Endothelial cell of umbilical vein (primary cell): Measurements from ENCODE around the gene ZNF407. TPM values are rescaled to one million over a fixed set of nuclear protein-coding genes. Genes with fewer than 3 reads are reported as not detected.

Source experiments
- BruUV-seq: library from RNA; stranded (reverse); fragments of 400-500 nt; replicated peaks from 2 replicates; lab custom pipeline; 2021; lab: Mats Ljungman, UMichigan
- CTCF ChIA-PET: fragments of 300-600, 350-600 bp; sonication (Branson Sonifier 250); formaldehyde crosslinking; loops from one replicate; lab custom pipeline; 2021; ENCODE audit warnings: antibody characterized with exemption, inconsistent platforms; lab: Charles Lee
- POLR2A ChIA-PET: fragments of 300-600, 350-600 bp; sonication (Branson Sonifier 250); formaldehyde crosslinking; loops from one replicate; lab custom pipeline; 2021; ENCODE audit warnings: antibody characterized with exemption, inconsistent platforms; lab: Charles Lee
- DNase-seq: peaks from one replicate; pipeline ENCODE4 v3.0.0-alpha.2; 2011; ENCODE audit warnings: low read depth, low spot score
- FAIRE-seq: peaks from 2 replicates; lab custom pipeline; 2011; peaks lifted over from hg19 to GRCh38; lab: Jason Lieb, UNC
- H2AFZ ChIP-seq: 2 replicates; pipeline ENCODE4 v1.6.0; 2012; ENCODE audit warnings: low read depth, low read length, control low read depth, inconsistent platforms
- H3K27ac ChIP-seq: 2 replicates; pipeline ENCODE4 v1.5.1; 2011; ENCODE audit warnings: low read depth, mild to moderate bottlenecking, control low read depth, low read length, moderate library complexity; ENCODE audit not compliant: insufficient read depth
- H3K27me3 ChIP-seq, 2 experiments: 2 replicates each; pipeline versions ENCODE4 v1.6.0 to v1.6.1; 2011; ENCODE audit warnings: low read length in 2 of 2, mixed read lengths in 1 of 2; ENCODE audit not compliant: control insufficient read depth in 2 of 2, insufficient read depth in 2 of 2
- H3K36me3 ChIP-seq, 2 experiments: 2 replicates in 1 of 2; 3 replicates in 1 of 2; pipeline ENCODE4 v1.5.1; 2011; ENCODE audit warnings: low read length in 2 of 2, mild to moderate bottlenecking in 1 of 2, moderate library complexity in 1 of 2; ENCODE audit not compliant: control insufficient read depth in 2 of 2, insufficient read depth in 2 of 2; ENCODE audit errors: extremely low read depth in 1 of 2
- H3K4me1 ChIP-seq: 3 replicates; pipeline ENCODE4 v1.5.1; 2011; ENCODE audit warnings: mild to moderate bottlenecking, low read length; ENCODE audit not compliant: control insufficient read depth, insufficient read depth; ENCODE audit errors: extremely low read depth
- H3K4me2 ChIP-seq: 2 replicates; pipeline ENCODE4 v1.6.1; 2011; ENCODE audit warnings: low read length, control low read depth, mixed read lengths; ENCODE audit not compliant: insufficient read depth
- H3K4me3 ChIP-seq, 3 experiments: fragments of 200-600 bp in 1 of 3; sonication (generic), shearing (Covaris generic) in 1 of 3; replicated peaks in 1 of 3; 2 replicates each; pipeline ENCODE4 v1.5.1; 2011 to 2016; ENCODE audit warnings: control low read depth in 3 of 3, low read length in 3 of 3, mild to moderate bottlenecking in 2 of 3, inconsistent platforms in 1 of 3, low read depth in 1 of 3, moderate library complexity in 1 of 3; ENCODE audit not compliant: insufficient read depth in 1 of 3
- H3K79me2 ChIP-seq: 2 replicates; pipeline ENCODE4 v1.6.0; 2012; ENCODE audit warnings: low read length, inconsistent platforms; ENCODE audit not compliant: control insufficient read depth, insufficient read depth
- H3K9ac ChIP-seq: replicated peaks from 2 replicates; pipeline ENCODE3; 2011; ENCODE audit warnings: low read length, control low read depth; ENCODE audit not compliant: insufficient read depth; ENCODE audit errors: extremely low read depth
- H3K9me1 ChIP-seq: replicated peaks from 3 replicates; pipeline ENCODE4 v1.6.0; 2011; ENCODE audit warnings: mild to moderate bottlenecking, low read length; ENCODE audit not compliant: control insufficient read depth, insufficient read depth; ENCODE audit errors: extremely low read depth
- H3K9me3 ChIP-seq: replicated peaks from 2 replicates; pipeline ENCODE4 v1.5.1; 2012; ENCODE audit warnings: low read length, inconsistent platforms; ENCODE audit not compliant: control insufficient read depth, insufficient read depth
- H4K20me1 ChIP-seq: replicated peaks from 2 replicates; pipeline ENCODE3; 2011; ENCODE audit warnings: mild to moderate bottlenecking, low read length; ENCODE audit not compliant: control insufficient read depth, insufficient read depth; ENCODE audit errors: extremely low read depth
- CTCF ChIP-seq, 2 donors: IDR thresholded peaks; 1 replicate in 1 of 2; 2 replicates in 1 of 2; pipeline ENCODE4 v1.5.1; 2011; ENCODE audit warnings: low read length in 2 of 2, mild to moderate bottlenecking in 2 of 2, moderate library complexity in 2 of 2, control low read depth in 1 of 2, inconsistent platforms in 1 of 2, low read depth in 1 of 2; ENCODE audit not compliant: insufficient read depth in 1 of 2; ENCODE audit errors: extremely low read depth in 1 of 2
- GATA2 ChIP-seq: IDR thresholded peaks from 2 replicates; pipeline ENCODE4 v1.7.0; 2011; ENCODE audit warnings: low read depth, mild to moderate bottlenecking, moderate library complexity, mixed read lengths, low read length; ENCODE audit not compliant: insufficient read length, insufficient read depth
- MYC ChIP-seq: IDR thresholded peaks from one replicate; pipeline ENCODE4 v1.6.1; 2011; ENCODE audit warnings: mild to moderate bottlenecking, low read depth, low read length
- POLR2A ChIP-seq: IDR thresholded peaks from 2 replicates; pipeline ENCODE4 v1.6.1; 2012; ENCODE audit warnings: low read depth, mild to moderate bottlenecking, control low read depth, low read length
- dilution Hi-C: fragments of 300-500 bp; cut with MboI; formaldehyde crosslinking; loops from one replicate; pipeline ENCODE4 v1.15.0; 2019; ENCODE audit warnings: low sequenced_read_pairs; ENCODE audit not compliant: extremely low pct_ligation_motif_present
- intact Hi-C: fragments of 100-400 bp; cut with micrococcal nuclease; formaldehyde crosslinking; loops from one replicate; pipeline ENCODE4 v1.10.0; 2022
- polyA plus RNA-seq, 4 experiments: library from polyadenylated mRNA; depleted of rRNA in 3 of 4; stranded (reverse) in 3 of 4; unstranded in 1 of 4; fragments of >200 nt; gene quantifications; 2 replicates each; pipeline versions ENCODE4 v1.2.1 to v1.2.3, GENCODE V29; 2011 to 2012; ENCODE audit warnings: missing spikeins in 1 of 4
- total RNA-seq: library from RNA; stranded (reverse); gene quantifications from 2 replicates; pipeline ENCODE4 v1.2.3, GENCODE V29; 2021

ZNF407 gene
- total and polyA plus RNA-seq, 2 donors (not counting 3 experiments of a cell fraction or from before 2014, with no cell fraction given): 3.8 to 20.1 TPM

GRCh38 chr18:75081486-75081885 lies 483.8 kb downstream of the ZNF407 start:
- intact Hi-C loops (no loop called here), dilution Hi-C loops (no loop called here)
- DNase-seq: no peak
- TF ChIP-seq MYC (no peak), CTCF (IDR thresholded peaks at IDR 0.05; ENCODE audit: extremely low read depth in 1 of 2, insufficient read depth in 1 of 2, low read depth in 1 of 2, low read length in 2 of 2) (no peak), GATA2 (no peak), POLR2A (no peak)
- Histone ChIP-seq H3K9me3 (peaks cover 3% of the 10 kb centered on the region), H4K20me1 (no peaks in the 10 kb centered on the region), H3K27ac (no peak overlapping the region), H3K9me1 (no peaks in the 10 kb centered on the region), H3K36me3 (no peaks in the 10 kb centered on the region), H3K27me3 (no peaks in the 10 kb centered on the region), H3K4me2 (no peak overlapping the region), H3K9ac (no peak overlapping the region), H3K4me1 (no peaks in the 10 kb centered on the region), H3K79me2 (no peaks in the 10 kb centered on the region), H2AFZ (no peak overlapping the region), H3K4me3 (no peak overlapping the region)
- BruUV-seq: no TSS peak
- ChIA-PET CTCF (no interaction called here), POLR2A (no interaction called here)
- FAIRE-seq: no peak

- Histone ChIP-seq H3K4me1 (no peaks in the 10 kb centered on the region), H2AFZ (no peak overlapping the region), H3K27me3 (no peaks in the 10 kb centered on the region), H3K36me3 (no peaks in the 10 kb centered on the region), H3K9me1 (no peaks in the 10 kb centered on the region), H3K27ac (no peak overlapping the region), H3K9me3 (peaks cover 1% of the 10 kb centered on the region), H3K4me3 (no peak overlapping the region), H4K20me1 (no peaks in the 10 kb centered on the region), H3K79me2 (no peaks in the 10 kb centered on the region), H3K9ac (no peak overlapping the region), H3K4me2 (no peak overlapping the region)
- no TSS peak for BruUV-seq
- no peak for DNase-seq
- dilution Hi-C loops: no loop called here
- intact Hi-C loops: no loop called here
- TF ChIP-seq POLR2A (no peak), MYC (no peak)
- FAIRE-seq: no peak
- ChIA-PET POLR2A (no interaction called here), CTCF (no interaction called here)
These were observed 485.5 kb downstream of the ZNF407 start for GRCh38 chr18:75083131-75083530.
